Esophagus squamous epithelium (tissue), 5 donors: ENCODE results near the gene BAHCC1. TPM values are rescaled to one million over a fixed set of nuclear protein-coding genes. Genes with fewer than 3 reads are reported as not detected.

ENCODE experiments used
- DNase-seq: peaks from one replicate; lab custom pipeline; 2025; lab: John Stamatoyannopoulos, UW
- H3K27ac ChIP-seq, 4 donors: fragments of 200-600 bp; sonication (generic); one replicate each; pipeline ENCODE4 v1.5.1; 2016 to 2019; ENCODE audit warnings: mild to moderate bottlenecking in 1 of 4
- H3K27me3 ChIP-seq, 4 donors: fragments of 200-600 bp; sonication (generic); 1 replicate in 3 of 4; 2 replicates in 1 of 4; pipeline versions ENCODE4 v1.5.1 to v1.6.0; 2017 to 2021; ENCODE audit warnings: antibody characterized with exemption in 1 of 4
- H3K36me3 ChIP-seq, 3 donors: fragments of 200-600 bp; sonication (generic); one replicate each; pipeline ENCODE4 v1.5.1; 2016 to 2019
- H3K4me1 ChIP-seq, 3 donors: fragments of 200-600 bp; sonication (generic); one replicate each; pipeline ENCODE4 v1.5.1; 2017 to 2019
- H3K4me3 ChIP-seq, 4 donors: fragments of 200-600 bp; sonication (generic); 1 replicate in 3 of 4; 2 replicates in 1 of 4; pipeline ENCODE4 v1.5.1; 2016 to 2019; ENCODE audit warnings: mild to moderate bottlenecking in 2 of 4, moderate library complexity in 1 of 4
- H3K9me3 ChIP-seq, 3 donors: fragments of 200-600 bp; sonication (generic); one replicate each; pipeline ENCODE4 v1.5.1; 2016 to 2019
- POLR2A ChIP-seq, 4 donors: fragments of 450-650 bp; IDR thresholded peaks; one replicate each; pipeline ENCODE4 v1.6.1; 2017; ENCODE audit warnings: antibody characterized with exemption in 4 of 4, mild to moderate bottlenecking in 4 of 4, moderate library complexity in 3 of 4
- WGBS, 2 donors: methylation state at CpG; one replicate each; pipeline ENCODE4 v1.1.5; 2018; 5-methylcytosine and 5-hydroxymethylcytosine counted together
- intact Hi-C: fragments of 100-400 bp; cut with DNase I; formaldehyde crosslinking; loops from one replicate; pipeline ENCODE4 v1.15.0; 2022
- total RNA-seq, 4 donors: library from RNA; depleted of rRNA; stranded (reverse); fragments of >200 nt; gene quantifications; one replicate each; pipeline ENCODE4 v1.1.0, GENCODE V29; 2016
- TF ChIP-seq, protein P1 (sequence below), 6 experiments: fragments of 450-650 bp in 4 of 6; fragments of 200-600 bp in 2 of 6; sonication (generic) in 2 of 6; IDR thresholded peaks; one replicate each; pipeline ENCODE4 v1.5.1; 2016 to 2019; ENCODE audit warnings: antibody characterized with exemption in 6 of 6, mild to moderate bottlenecking in 4 of 6, moderate library complexity in 4 of 6
- donor health status: DM: yes; HTN: yes; CAD: no.

The BAHCC1 gene
- total RNA-seq, 4 donors from 2014 or later = 3.8 to 10.6 (median 5.4) TPM

DNA sequence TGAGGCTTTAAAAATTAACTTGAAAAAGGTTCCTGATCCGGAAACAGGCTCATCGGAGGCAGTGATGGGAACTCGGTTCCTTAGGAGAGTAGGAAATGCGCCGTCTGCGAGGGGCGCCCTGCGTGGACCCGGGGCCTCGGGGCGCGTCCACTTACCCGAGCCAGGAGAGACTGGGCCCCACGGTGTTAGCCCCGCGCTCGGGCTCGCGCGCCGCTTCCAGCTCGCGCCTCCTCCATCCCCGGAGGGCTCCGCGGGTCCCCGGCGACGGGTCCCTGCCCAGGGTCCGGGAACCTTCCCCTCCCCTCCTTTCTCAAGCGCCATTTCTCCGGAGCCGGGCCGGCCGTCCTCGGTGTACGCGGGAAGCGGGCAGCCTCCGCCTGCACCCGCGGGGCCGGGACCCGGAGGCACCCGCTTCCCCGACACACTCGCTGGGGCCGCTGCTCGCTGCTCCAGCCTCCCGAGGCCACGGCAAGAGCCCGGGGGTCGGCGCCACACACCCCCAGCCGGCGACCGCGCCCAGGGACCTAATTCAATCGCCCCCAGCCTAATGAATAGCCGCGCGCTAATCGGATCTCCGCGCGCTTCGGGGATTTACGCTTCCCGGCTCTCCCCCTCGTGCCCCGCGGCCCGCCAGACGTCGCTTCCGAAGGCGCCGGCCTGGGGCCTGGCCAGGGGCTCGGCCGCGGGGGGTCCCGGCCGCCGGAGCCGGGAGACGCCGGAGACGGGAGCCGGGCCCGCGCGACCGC lies 2.2 kb upstream of the BAHCC1 start:
- Histone ChIP-seq H3K27ac (peak overlapping the region; percentile 93 to 99 (median 97)), H3K27me3 (peaks cover 0 to 24% (median 0%) of the 10 kb centered on the region in 4 donors), H3K36me3 (no peaks in the 10 kb centered on the region), H3K9me3 (no peaks in the 10 kb centered on the region), H3K4me1 (peaks cover 41 to 89% (median 42%) of the 10 kb centered on the region in 3 donors), H3K4me3 (peak overlapping the region; percentile 62 to 94 (median 90))
- no peak for TF ChIP-seq POLR2A (IDR thresholded peaks at IDR 0.05)
- TF ChIP-seq, protein P1, sequence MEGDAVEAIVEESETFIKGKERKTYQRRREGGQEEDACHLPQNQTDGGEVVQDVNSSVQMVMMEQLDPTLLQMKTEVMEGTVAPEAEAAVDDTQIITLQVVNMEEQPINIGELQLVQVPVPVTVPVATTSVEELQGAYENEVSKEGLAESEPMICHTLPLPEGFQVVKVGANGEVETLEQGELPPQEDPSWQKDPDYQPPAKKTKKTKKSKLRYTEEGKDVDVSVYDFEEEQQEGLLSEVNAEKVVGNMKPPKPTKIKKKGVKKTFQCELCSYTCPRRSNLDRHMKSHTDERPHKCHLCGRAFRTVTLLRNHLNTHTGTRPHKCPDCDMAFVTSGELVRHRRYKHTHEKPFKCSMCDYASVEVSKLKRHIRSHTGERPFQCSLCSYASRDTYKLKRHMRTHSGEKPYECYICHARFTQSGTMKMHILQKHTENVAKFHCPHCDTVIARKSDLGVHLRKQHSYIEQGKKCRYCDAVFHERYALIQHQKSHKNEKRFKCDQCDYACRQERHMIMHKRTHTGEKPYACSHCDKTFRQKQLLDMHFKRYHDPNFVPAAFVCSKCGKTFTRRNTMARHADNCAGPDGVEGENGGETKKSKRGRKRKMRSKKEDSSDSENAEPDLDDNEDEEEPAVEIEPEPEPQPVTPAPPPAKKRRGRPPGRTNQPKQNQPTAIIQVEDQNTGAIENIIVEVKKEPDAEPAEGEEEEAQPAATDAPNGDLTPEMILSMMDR (IDR thresholded peaks at IDR 0.05) = no peak
- 0 to 6% methylated on average over 5 to 17 of the region's 93 CpGs for WGBS, 2 donors
- DNase-seq = no peak
- intact Hi-C loops = no loop called here

DNA sequence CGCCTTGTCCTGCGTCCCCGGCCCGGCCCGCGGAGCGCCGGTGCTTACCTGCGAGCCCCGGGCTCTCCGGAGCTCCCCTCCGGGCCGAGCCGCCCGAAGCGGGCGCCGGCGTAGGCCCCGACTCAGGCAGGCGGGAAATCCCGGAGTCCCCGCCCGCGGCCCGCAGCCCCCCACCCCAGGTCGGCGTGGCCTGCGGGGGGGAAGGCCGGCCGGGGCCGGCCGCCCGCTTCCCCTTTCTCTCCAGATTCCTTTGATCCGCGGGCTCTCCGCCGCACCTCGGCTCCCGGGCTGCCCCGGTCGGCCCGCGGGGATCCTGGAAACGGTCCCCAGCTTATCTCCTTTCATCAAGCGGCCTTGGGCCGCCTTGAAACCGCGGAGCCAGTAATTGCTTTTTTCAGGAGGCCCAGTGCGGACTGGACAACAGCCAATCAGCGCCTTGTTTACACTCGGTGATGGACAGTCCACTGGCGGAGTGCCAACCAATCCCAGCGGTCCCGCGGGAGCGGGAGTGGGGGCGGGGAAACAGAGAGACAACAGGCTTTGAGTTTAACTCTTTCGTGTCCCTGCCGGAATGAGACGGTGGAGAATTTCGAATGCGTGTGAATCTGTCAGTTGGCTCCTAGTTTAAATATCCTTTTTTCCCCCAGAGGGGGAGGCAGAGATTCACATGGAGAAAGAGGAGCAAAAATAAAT lies 1.4 kb upstream of the BAHCC1 start:
- H3K4me1 ChIP-seq = peaks cover 35 to 89% (median 36%) of the 10 kb centered on the region in 3 donors
- peak overlapping the region; percentile 94 to 99 (median 97) for H3K27ac ChIP-seq
- peak overlapping the region; percentile 62 to 94 (median 90) for H3K4me3 ChIP-seq
- H3K27me3 ChIP-seq = peaks cover 0 to 27% (median 0%) of the 10 kb centered on the region in 4 donors
- 0 to 3% methylated on average over 4 to 13 of the region's 63 CpGs for WGBS, 2 donors
- intact Hi-C loops = no loop called here
- DNase-seq = peak; percentile 88
- no peaks in the 10 kb centered on the region for H3K9me3 ChIP-seq
- H3K36me3 ChIP-seq = no peaks in the 10 kb centered on the region
- TF ChIP-seq, protein P1 (IDR thresholded peaks at IDR 0.05) = peak in 2 of 6 experiments; percentile 0 to 17
- peak in 3 of 4 donors; percentile 68 to 86 (median 70) for TF ChIP-seq POLR2A (IDR thresholded peaks at IDR 0.05)

- Histone ChIP-seq H3K36me3 (no peaks in the 10 kb centered on the region), H3K4me1 (peaks cover 28 to 85% (median 31%) of the 10 kb centered on the region in 3 donors), H3K27ac (peak overlapping the region; percentile 94 to 99 (median 97)), H3K27me3 (peaks cover 0 to 27% (median 0%) of the 10 kb centered on the region in 4 donors), H3K9me3 (no peaks in the 10 kb centered on the region), H3K4me3 (peak overlapping the region in 3 of 4 donors; percentile 62 to 94 (median 90))
- DNase-seq = no peak
- 12 to 13% methylated on average over 6 to 15 of the region's 16 CpGs for WGBS, 2 donors
- no peak for TF ChIP-seq POLR2A (IDR thresholded peaks at IDR 0.05)
- TF ChIP-seq, protein P1 (IDR thresholded peaks at IDR 0.05) = no peak
- intact Hi-C loops = no loop called here
Observed at GRCh38 chr17:81394377-81394920, 808 bp upstream of the BAHCC1 start.

DNA sequence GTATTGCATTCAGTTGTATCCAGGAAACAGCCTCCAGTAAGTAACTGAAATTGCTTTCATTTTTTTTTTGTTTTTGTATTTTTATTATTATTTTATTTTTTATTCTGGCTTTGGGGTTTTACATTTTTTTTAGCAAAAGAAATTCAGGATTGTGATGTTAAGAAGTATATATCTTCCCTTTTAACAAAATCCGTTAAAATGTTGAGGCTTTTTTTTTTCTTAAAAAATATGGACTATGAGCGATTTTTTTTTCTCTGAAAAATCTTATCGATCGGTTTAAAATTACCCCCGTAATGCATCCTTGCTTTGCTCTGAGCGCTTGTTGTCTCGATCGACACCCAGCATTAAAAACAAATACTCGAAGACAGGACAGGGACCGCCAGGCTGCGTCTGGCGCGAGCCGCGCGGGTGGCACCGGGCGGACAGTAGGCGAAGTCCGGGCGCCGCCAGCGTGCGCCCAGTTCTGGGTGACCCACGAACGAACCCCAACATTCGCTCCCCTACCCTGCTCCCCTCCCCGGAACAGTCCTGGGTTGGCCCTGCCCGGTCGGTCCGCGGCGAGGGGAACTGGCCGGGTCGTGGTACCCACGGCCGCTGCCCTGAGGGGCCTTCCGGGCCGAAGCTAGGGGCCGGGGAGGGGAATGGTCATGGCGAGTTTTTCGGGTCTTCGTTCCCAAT lies 482 bp downstream of the BAHCC1 start:
- intact Hi-C loops = loop anchor here (5.0 kb wide), 1 partner anchor 117 kb away; the partner anchor contains the start of gene ACTG1
- Histone ChIP-seq H3K9me3 (no peaks in the 10 kb centered on the region), H3K4me1 (peaks cover 29 to 81% (median 31%) of the 10 kb centered on the region in 3 donors), H3K4me3 (peak overlapping the region; percentile 62 to 94 (median 76)), H3K36me3 (no peaks in the 10 kb centered on the region), H3K27me3 (peaks cover 0 to 36% (median 0%) of the 10 kb centered on the region in 4 donors), H3K27ac (peak overlapping the region; percentile 94 to 98 (median 96))
- no peak for DNase-seq
- no peak for TF ChIP-seq POLR2A (IDR thresholded peaks at IDR 0.05)
- TF ChIP-seq, protein P1 (IDR thresholded peaks at IDR 0.05) = no peak
- WGBS, 2 donors = 1 to 2% methylated on average over 8 to 23 of the region's 43 CpGs
